Right renal cortex interstitium (tissue), 3 donors: ENCODE measurements around the gene GRID1. TPM values are rescaled to one million over a fixed set of nuclear protein-coding genes. Genes with fewer than 3 reads are reported as not detected.

ENCODE experiments used
- DNase-seq, 3 donors: peaks; one replicate each; pipeline ENCODE4 v3.0.0-alpha.2; 2013; ENCODE audit warnings: low read depth in 3 of 3, low spot score in 2 of 3
- polyA plus RNA-seq, 3 donors: library from polyadenylated mRNA; unstranded; fragments of 120-200 nt; gene quantifications; one replicate each; pipeline ENCODE4 v1.2.1, GENCODE V29; 2013; ENCODE audit not compliant: insufficient read length in 3 of 3

GRID1 gene
- polyA plus RNA-seq, 3 donors, result 1.6 to 1.8 (median 1.7) TPM

GRCh38 chr10:86282664-86283465 lies 83.7 kb downstream of the GRID1 start:
- DNase-seq, result no peak

GRCh38 chr10:86281396-86281795 lies 85.2 kb downstream of the GRID1 start:
- no peak for DNase-seq

DNA sequence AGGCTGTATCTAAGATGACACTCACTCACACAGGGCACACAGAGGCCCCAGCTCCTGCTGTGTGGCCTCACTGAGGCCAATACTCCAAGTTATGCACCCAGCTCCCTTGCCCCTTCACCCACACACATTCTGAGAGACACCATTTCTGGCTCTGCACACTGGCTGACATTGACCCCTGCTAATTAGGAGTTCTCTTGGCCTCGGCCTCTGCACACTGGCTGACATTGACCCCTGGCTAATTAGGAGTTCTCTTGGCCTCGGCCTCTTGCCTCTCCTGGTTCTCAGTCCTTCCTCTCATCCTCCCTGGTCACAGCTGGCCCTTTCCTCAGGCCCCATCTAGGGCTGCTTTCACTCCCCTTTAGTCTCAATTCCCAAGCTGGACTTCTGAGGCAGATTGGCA lies 97.3 kb downstream of the GRID1 start:
- no peak for DNase-seq

DNA sequence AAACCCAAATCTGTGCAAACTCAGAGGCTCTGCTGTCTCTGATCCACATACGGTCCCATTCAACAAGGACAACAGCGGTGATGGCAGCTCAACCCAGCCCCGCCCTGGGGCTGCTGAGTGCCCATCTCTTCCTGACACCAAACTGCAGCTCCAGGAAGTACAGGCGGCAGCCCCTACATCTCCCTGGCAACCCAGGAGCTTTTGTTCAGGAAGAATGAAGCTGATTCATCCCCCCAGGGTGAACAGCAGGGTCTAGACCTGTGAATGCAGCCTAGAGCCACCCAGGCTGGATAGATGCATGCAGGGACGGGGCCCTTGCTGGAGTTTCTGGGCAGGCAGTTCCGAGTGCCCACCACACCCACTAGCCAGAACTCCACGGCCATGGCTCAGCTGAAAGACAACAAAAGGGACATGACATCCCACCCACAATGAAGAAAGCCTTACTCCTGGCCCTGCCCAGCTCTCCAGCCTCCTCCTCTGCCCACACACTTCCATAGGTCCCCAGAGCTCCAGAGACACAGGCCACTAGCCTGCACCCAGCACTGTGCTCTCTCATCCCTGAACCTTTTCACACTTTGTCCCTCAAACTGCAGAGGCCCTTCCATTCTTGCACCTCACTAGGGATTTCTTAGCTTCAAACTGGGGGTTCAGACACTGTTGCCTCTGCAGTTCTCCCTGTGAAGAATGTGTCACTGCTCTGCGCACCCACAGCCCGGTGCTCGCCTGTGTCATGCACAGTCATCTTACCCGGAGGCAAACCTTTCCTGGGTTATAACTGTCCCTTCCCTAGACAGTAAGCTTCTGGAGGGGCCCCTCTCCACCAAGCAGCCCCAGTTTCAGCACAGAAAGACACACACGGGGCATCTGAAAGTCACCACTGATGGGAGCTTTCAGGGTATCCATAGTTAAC lies 99.1 kb downstream of the GRID1 start:
- DNase-seq, result no peak

GRCh38 chr10:86266446-86267242 lies 100.0 kb downstream of the GRID1 start:
- no peak for DNase-seq

DNA sequence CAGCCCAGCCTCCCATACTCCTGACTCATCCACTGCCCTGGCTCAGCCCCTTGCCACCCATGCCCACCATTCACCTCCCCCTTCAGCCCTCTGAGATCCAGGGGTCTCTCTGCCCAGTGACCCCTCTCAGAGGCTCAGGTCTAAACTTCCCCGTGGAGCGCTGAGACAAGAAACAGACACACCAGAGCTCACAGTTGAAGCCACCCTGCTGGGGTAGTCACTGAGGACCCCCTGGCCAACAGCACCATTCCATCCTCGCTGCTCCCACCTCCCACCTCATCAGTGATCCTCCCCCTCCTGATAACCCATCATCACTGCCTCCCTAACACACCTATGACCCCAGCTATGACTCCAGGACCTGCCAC lies 100.7 kb downstream of the GRID1 start:
- DNase-seq, result no peak

DNA sequence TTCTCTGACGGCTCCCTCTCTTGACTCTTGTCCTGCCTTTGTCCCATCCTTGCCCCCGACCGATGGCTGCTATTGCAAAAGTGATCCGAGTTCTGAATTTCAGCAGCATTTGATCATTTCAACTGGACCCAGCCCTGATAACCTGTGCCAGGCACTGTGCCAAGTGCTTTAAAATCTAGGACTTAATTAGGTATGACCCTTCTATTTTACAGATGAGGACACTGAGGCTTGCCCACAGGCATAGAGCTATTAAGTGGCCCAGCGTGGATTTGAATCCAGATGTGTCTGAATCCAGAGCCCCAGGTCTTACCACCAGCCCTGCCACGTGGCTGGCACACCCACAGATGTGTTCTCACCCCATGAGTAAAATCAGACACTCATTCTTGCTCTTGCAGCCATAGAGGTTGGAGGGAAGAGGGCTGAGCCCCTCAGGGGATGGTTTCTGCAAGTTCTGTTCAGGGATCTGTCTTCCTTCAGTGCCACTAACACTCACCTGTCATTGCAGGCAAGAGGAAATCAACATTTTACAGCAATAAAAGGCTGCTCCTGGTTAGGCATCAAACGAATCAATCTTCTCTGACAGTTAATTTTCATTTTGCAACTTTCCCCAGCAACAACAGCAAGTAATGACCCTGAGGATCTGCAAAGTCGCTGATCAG lies 101.2 kb downstream of the GRID1 start:
- DNase-seq, result no peak

DNA sequence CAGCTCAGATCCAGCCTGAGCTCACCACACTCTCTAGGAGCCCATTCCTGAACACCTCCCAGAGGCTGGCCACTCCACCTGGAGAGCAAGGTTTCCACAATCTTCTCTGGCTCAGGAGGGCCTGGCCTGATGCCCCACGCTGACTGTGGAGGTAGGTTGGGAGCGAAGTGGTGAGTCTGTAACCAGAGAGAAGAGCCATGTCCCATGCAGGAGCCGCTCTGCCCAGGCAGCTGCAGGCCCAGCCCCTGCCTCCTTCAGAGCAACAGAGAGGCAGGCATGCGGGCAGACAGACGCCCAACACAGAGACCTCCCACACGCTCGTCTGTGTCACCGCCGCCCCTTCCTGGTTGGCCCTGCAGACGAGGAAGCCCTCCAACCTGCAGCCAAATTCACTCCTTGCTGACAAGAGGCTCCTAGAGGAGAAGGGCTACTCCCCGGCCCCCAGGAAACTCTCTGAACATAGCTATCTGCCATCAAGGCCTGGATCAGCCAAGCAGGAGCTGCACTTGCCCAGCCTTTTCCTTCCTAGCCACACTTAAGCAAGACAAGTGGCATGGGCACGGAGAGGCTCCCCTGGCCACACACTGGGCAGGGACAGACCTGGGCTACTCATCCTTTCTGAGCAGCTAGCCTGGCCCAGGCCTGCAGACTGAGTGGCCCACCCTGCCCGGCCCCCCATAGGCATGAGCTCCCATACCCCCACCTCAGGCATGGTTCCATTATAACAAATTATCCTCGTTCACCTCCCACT lies 101.9 kb downstream of the GRID1 start:
- no peak for DNase-seq

DNA sequence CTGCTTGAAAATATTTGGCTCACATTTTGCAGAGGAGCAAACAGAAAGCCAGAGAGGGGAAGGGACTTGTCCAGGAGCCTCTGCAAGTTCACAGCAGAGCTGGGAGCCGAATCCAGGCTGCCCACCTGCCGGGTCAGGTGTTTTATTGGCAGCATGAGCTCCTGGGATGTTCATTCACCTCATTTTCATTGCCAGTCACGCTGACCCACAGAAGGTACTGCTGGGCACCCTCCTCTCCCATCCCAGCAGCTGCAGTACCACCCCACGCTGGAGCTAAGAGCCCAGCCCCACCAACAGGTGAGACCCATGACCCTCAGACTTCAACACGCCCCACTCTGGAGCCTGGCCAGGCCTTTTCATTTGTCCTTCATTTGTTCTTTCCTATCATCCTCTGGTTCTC lies 102.7 kb downstream of the GRID1 start:
- no peak for DNase-seq

DNA sequence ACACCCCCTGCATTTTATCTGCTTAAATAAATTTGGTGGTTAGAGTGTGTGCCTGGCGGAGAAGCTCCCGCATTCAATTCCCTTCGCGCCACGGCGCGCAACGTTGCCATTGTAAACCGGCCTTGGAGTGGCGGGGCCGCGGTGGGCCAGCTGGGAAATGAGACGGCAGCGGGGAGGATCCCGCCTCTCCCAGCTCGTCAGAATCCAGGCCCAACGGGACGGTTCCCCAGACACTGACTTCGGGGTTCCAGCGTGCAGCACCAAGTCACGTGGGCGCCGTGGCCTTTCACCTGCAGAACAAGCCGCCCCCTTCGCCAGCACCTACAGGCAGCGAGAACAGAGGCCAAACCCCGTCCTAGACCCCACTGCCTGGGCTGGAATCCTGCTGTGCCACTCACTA lies 103.4 kb downstream of the GRID1 start:
- no peak for DNase-seq

DNA sequence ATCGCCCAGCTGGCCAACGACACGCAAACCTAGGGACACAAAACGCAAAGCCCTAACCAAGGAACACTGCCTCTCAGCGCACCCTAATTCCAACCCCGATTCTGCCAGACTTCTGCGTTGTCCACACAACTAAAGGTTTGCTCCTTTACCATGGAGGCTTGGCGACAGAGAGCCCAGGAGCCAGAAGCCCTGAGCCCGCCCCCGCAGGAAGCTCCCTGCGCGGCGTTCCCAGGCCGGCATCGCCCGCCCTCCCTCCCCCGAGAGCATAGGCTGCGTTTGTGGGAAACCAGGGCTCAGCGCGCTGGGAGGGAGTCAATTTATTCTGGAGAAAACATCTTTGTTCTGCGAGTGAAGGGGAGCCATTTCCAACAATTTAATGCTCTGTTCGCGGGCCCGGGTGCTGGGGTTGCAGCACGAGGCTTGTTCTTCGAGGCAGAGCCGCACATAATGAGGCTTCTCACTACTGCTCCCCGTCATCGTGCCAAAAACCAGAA lies 103.9 kb downstream of the GRID1 start:
- no peak for DNase-seq

- DNase-seq, result no peak
Measured at GRCh38 chr10:86261941-86262687, 104.5 kb downstream of the GRID1 start.

- DNase-seq, result no peak
Measured at GRCh38 chr10:86261470-86261869, 105.1 kb downstream of the GRID1 start.

- no peak for DNase-seq
Measured at GRCh38 chr10:86260564-86260963, 106.0 kb downstream of the GRID1 start.

DNA sequence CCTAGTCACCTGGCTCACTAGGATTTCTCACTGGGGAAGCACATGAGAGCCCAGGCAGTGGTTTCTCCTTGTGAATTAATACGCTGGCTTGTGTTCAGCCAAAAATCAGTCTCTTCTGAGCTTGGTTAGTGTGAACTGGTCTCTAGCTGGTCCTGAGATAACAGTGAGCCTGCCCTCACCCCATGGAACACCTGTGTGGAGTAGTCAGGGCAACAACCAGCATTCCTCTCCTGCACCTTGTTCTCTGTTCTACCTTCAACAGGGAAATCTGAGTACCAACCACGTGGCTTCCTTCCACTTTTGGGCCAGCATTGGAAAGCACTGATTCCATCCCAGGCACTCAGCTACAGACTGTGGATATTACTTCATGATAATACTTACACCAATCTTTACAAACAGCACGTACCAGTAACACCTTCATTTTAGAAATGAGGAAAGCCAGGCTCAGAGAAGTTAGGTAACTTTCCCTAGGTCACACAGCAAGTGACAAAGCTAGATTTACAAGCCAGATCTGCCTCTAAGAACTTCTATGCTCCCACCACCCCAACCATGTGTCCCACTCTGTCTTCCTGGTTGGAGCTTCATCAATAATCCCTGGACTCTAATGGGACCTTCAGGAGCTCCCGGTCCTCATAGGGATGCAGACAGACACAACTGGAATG lies 106.6 kb downstream of the GRID1 start:
- no peak for DNase-seq

DNA sequence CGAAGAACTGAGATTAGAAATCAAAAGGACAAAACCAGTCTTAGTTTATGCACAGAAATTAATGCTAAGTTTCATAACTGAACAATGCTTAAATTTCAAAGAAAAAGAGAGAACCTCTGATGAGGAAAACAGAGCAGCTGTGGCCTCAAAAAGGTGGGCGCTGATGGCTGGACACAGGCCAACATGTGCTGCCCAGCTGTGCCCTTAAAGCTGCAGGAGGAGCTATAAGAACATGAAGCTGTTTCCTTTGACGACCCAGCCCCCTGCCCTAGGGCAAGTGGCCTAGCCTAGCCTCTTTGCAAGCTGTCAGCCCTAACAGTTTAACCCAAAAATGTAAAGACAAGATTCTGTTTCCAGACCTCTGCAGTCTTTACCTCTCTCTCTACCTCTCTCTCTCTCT lies 107.7 kb downstream of the GRID1 start:
- DNase-seq, result no peak

GRCh38 chr10:86258499-86258898 lies 108.1 kb downstream of the GRID1 start:
- DNase-seq, result no peak

GRCh38 chr10:86257683-86258082 lies 108.9 kb downstream of the GRID1 start:
- DNase-seq, result no peak
